GM12864 (cell line): Measurements from ENCODE around the gene MTA3.

Experiments used
- DNase-seq: peaks from one replicate; pipeline ENCODE4 v3.0.0-alpha.2; 2011; ENCODE audit warnings: low read depth
- H3K4me3 ChIP-seq: 2 replicates; pipeline ENCODE4 v1.5.1; 2011; ENCODE audit warnings: mild to moderate bottlenecking, low read depth, low read length, control low read depth
- CTCF ChIP-seq: IDR thresholded peaks from 2 replicates; pipeline ENCODE4 v1.5.1; 2011; ENCODE audit warnings: low read depth, mild to moderate bottlenecking, moderate library complexity, low read length, control low read depth, inconsistent platforms; ENCODE audit errors: missing control alignments

Gene MTA3

DNA sequence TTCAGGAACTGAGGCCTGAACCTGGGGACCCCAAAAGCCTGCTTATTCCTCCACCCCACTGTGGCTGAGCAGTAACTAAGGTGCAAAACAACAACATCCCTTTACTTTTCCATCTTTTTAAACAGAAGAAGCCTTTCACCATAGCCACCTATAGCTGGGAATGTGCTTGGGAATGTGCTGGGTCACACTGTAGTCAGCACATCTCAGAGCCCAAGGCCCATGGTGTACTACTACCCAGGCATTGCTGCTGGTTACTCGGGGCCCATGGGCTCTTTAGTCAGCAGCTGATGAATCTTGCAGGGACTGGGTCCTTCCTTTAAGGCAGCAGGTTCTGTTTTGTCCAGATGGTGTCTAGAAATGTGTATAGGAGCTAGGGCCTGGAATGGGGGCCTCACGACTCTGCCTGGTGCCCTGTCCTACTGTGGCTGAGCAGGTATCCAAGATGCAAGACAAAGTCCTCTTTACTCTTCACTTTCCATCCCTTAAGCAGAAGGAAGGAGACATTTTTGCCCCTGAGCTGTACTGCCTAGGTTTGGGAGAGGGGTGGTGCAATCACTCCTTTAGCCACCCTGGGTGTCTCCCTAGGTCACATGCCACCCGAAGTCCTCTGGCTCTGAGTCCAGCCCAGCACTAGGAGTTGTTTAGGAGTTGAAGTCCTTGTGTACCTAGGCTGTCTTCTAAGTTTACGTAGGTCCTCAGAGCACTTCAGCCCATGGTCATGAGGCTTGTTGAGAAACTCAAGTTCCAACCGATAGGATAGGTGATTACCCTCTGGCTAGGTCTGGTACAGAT, 125.5 kb downstream of the MTA3 start:
- DNase-seq, result no peak
- no peak for TF ChIP-seq CTCF
- no peak overlapping the region for H3K4me3 ChIP-seq

DNA sequence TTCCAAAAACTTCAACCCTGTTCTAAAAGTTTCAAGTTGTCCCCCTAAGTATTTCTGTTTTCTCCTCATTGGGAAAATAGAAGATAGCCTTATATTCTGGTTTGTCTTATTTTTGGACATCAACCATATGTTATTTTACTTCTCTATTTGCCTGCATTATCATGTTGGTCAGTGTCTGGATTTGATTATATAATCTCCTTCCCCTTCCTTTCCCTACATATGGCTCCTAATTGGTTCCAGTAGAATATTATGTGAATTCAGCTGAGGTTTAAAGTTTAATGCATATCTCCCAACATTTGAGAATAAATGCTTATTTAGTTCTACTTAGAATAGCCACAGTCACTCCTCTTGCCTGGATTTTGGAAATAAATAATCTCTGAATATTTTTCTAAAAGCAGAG, 128.6 kb downstream of the MTA3 start:
- no peak for DNase-seq
- TF ChIP-seq CTCF, result no peak
- no peak overlapping the region for H3K4me3 ChIP-seq

DNA sequence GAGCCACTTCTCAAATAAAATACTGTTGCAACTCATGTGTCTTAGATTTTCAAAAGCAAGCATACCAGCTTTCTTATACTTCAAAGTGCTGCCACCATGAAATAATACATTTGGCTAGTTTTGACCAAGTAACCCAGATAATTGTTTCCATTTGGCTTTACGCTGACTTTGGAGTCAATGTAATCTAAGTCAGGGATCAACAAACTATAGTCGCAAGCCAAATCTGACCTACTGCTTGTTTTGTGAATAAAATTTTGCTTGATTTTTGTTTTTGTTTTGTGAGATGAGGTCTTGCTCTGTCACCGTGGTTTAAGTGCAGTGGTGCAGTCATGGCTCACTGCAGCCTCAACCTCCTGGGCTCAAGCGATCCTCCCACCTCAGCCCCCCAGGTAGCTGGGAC, 130.5 kb downstream of the MTA3 start:
- no peak overlapping the region for H3K4me3 ChIP-seq
- TF ChIP-seq CTCF, result no peak
- DNase-seq, result no peak

- TF ChIP-seq CTCF, result no peak
- no peak for DNase-seq
- no peak overlapping the region for H3K4me3 ChIP-seq
Observed at GRCh38 chr2:42706836-42707235, 138.4 kb downstream of the MTA3 start.

- no peak for DNase-seq
- no peak overlapping the region for H3K4me3 ChIP-seq
- TF ChIP-seq CTCF, result no peak
Observed at GRCh38 chr2:42708179-42708578, 139.7 kb downstream of the MTA3 start.

- H3K4me3 ChIP-seq, result no peak overlapping the region
- no peak for TF ChIP-seq CTCF
- DNase-seq, result no peak
Observed at GRCh38 chr2:42711896-42712295, 143.5 kb downstream of the MTA3 start.

- no peak for TF ChIP-seq CTCF
- DNase-seq, result no peak
- H3K4me3 ChIP-seq, result no peak overlapping the region
Observed at GRCh38 chr2:42712934-42713333, 144.5 kb downstream of the MTA3 start.
